Astrocyte (in vitro differentiated cells and primary cell): ENCODE results near the gene SEC16B. TPM values are rescaled to one million over a fixed set of nuclear protein-coding genes. Genes with fewer than 3 reads are reported as not detected.
A peak's percentile ranks its signal among the peaks of the same experiment; 100 is the strongest.

ENCODE experiments used
- DNase-seq: peaks from one replicate; pipeline ENCODE4 v3.0.0-alpha.2; 2010; ENCODE audit warnings: low read depth
- FAIRE-seq: peaks from 2 replicates; lab custom pipeline; 2011; peaks lifted over from hg19 to GRCh38; lab: Jason Lieb, UNC
- H2AFZ ChIP-seq: 2 replicates; pipeline ENCODE4 v1.6.0; 2012; ENCODE audit warnings: low read depth, low read length, inconsistent platforms
- H3K27ac ChIP-seq: 2 replicates; pipeline ENCODE4 v1.5.1; 2011; ENCODE audit warnings: low read depth, low read length, inconsistent platforms
- H3K27me3 ChIP-seq: 2 replicates; pipeline ENCODE4 v1.6.0; 2011; ENCODE audit warnings: low read length, inconsistent platforms; ENCODE audit not compliant: insufficient read depth
- H3K36me3 ChIP-seq: 2 replicates; pipeline ENCODE4 v1.5.1; 2011; ENCODE audit warnings: low read length, inconsistent platforms; ENCODE audit not compliant: insufficient read depth
- H3K4me1 ChIP-seq: 2 replicates; pipeline ENCODE4 v1.5.1; 2011; ENCODE audit warnings: low read length, inconsistent platforms; ENCODE audit not compliant: insufficient read depth
- H3K4me2 ChIP-seq: 2 replicates; pipeline ENCODE4 v1.6.0; 2012; ENCODE audit warnings: low read length, inconsistent platforms
- H3K4me3 ChIP-seq: 2 replicates; pipeline ENCODE4 v1.5.1; 2011; ENCODE audit warnings: low read depth, mild to moderate bottlenecking, low read length, inconsistent platforms; ENCODE audit not compliant: insufficient read depth
- H3K79me2 ChIP-seq: 2 replicates; pipeline ENCODE4 v1.6.0; 2012; ENCODE audit warnings: mild to moderate bottlenecking, low read length, inconsistent platforms; ENCODE audit not compliant: insufficient read depth
- H3K9ac ChIP-seq: 2 replicates; pipeline ENCODE4 v1.6.0; 2012; ENCODE audit warnings: mild to moderate bottlenecking, low read length, inconsistent platforms
- H3K9me3 ChIP-seq: 2 replicates; pipeline ENCODE4 v1.5.1; 2012; ENCODE audit warnings: low read depth, mild to moderate bottlenecking, low read length, inconsistent platforms; ENCODE audit not compliant: insufficient read depth
- H4K20me1 ChIP-seq: 2 replicates; pipeline ENCODE4 v1.6.0; 2012; ENCODE audit warnings: low read length, inconsistent platforms; ENCODE audit not compliant: insufficient read depth
- H3K27ac Mint-ChIP-seq: one replicate; pipeline ENCODE4 v1.8.0; 2021; ENCODE audit warnings: mild to moderate bottlenecking, mixed read lengths; ENCODE audit not compliant: unreplicated experiment
- H3K27me3 Mint-ChIP-seq: one replicate; pipeline ENCODE4 v1.8.0; 2021; ENCODE audit warnings: low read depth, mixed read lengths; ENCODE audit not compliant: unreplicated experiment
- H3K36me3 Mint-ChIP-seq: one replicate; pipeline ENCODE4 v1.8.0; 2021; ENCODE audit warnings: low read depth, mixed read lengths; ENCODE audit not compliant: unreplicated experiment
- H3K4me1 Mint-ChIP-seq: one replicate; pipeline ENCODE4 v1.8.0; 2021; ENCODE audit warnings: low read depth, mixed read lengths; ENCODE audit not compliant: unreplicated experiment
- H3K4me3 Mint-ChIP-seq: one replicate; pipeline ENCODE4 v1.8.0; 2021; ENCODE audit warnings: mild to moderate bottlenecking, moderate library complexity, mixed read lengths; ENCODE audit not compliant: unreplicated experiment
- H3K9me3 Mint-ChIP-seq: one replicate; pipeline ENCODE4 v1.8.0; 2021; ENCODE audit warnings: mild to moderate bottlenecking, mixed read lengths; ENCODE audit not compliant: unreplicated experiment
- CTCF ChIP-seq: IDR thresholded peaks from 2 replicates; pipeline ENCODE4 v1.5.1; 2011; ENCODE audit warnings: low read depth, mild to moderate bottlenecking, inconsistent platforms, low read length, moderate library complexity; ENCODE audit not compliant: insufficient read depth
- EZH2 ChIP-seq: IDR thresholded peaks from 2 replicates; pipeline ENCODE4 v1.6.1; 2012; ENCODE audit warnings: mild to moderate bottlenecking, low read length, inconsistent platforms; ENCODE audit not compliant: insufficient read depth
- total RNA-seq: library from RNA; stranded (reverse); gene quantifications from 2 replicates; pipeline ENCODE4 v1.2.1, GENCODE V29; 2021

The SEC16B gene
- total RNA-seq, 1 donor from 2014 or later, result 3.0 TPM

- H3K4me2 ChIP-seq, result peak overlapping the region; percentile 58
- H3K27ac ChIP-seq, result peak overlapping the region; percentile 76
- Mint-ChIP-seq H3K4me1 (peaks cover 22% of the 10 kb centered on the region), H3K4me3 (no peak overlapping the region), H3K27me3 (no peaks in the 10 kb centered on the region), H3K27ac (no peak overlapping the region), H3K9me3 (peaks cover 3% of the 10 kb centered on the region), H3K36me3 (no peaks in the 10 kb centered on the region)
- no peaks in the 10 kb centered on the region for H3K79me2 ChIP-seq
- H3K4me3 ChIP-seq, result no peak overlapping the region
- peak overlapping the region; percentile 20 for H3K9ac ChIP-seq
- DNase-seq, result peak; percentile 26
- TF ChIP-seq EZH2 (no peak), CTCF (no peak)
- no peaks in the 10 kb centered on the region for H3K27me3 ChIP-seq
- H3K9me3 ChIP-seq, result no peaks in the 10 kb centered on the region
- H4K20me1 ChIP-seq, result no peaks in the 10 kb centered on the region
- no peaks in the 10 kb centered on the region for H3K36me3 ChIP-seq
- H2AFZ ChIP-seq, result no peak overlapping the region
- H3K4me1 ChIP-seq, result peaks cover 23% of the 10 kb centered on the region
- FAIRE-seq, result no peak
Observed at GRCh38 chr1:177926201-177926600, 43.7 kb downstream of the SEC16B start.

GRCh38 chr1:177925006-177925405, 44.9 kb downstream of the SEC16B start:
- Mint-ChIP-seq H3K27me3 (peaks cover 7% of the 10 kb centered on the region), H3K4me3 (no peak overlapping the region), H3K9me3 (peaks cover 3% of the 10 kb centered on the region), H3K27ac (no peak overlapping the region), H3K36me3 (no peaks in the 10 kb centered on the region), H3K4me1 (peaks cover 22% of the 10 kb centered on the region)
- Histone ChIP-seq H3K9ac (no peak overlapping the region), H3K27me3 (peaks cover 3% of the 10 kb centered on the region), H3K27ac (no peak overlapping the region), H3K4me3 (no peak overlapping the region), H3K36me3 (no peaks in the 10 kb centered on the region), H2AFZ (no peak overlapping the region), H4K20me1 (no peaks in the 10 kb centered on the region), H3K4me2 (no peak overlapping the region), H3K79me2 (no peaks in the 10 kb centered on the region), H3K4me1 (peaks cover 23% of the 10 kb centered on the region), H3K9me3 (no peaks in the 10 kb centered on the region)
- FAIRE-seq, result no peak
- DNase-seq, result peak; percentile 83
- TF ChIP-seq EZH2 (no peak), CTCF (no peak)

DNA sequence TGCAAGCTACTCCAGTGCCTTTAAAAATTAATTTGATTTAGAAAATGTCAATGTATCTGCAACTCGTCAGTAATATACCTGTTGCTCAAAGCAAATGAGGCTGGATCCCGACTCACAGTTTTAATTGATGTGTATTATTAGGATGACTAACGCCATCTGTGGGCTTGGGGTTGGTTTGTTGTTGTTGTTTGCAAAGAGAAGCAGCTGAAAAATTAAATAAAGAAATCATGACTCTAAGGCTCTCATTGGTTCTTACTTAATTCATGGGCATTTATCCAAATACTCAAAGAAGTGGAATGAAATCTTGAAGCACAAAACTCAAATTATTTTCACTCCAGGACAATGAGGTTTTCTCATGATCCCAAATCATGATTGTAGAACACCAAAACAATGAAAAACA, 46.4 kb downstream of the SEC16B start:
- no peak overlapping the region for H3K9ac ChIP-seq
- TF ChIP-seq CTCF, result no peak
- TF ChIP-seq EZH2, result no peak

More for the DNA sequence above, 46.4 kb downstream of the SEC16B start:
- H3K4me2 ChIP-seq, result no peak overlapping the region
- H3K9me3 Mint-ChIP-seq, result peaks cover 3% of the 10 kb centered on the region
- H4K20me1 ChIP-seq, result no peaks in the 10 kb centered on the region
- H3K27me3 ChIP-seq, result peaks cover 3% of the 10 kb centered on the region
- peaks cover 11% of the 10 kb centered on the region for H3K27me3 Mint-ChIP-seq
- H3K4me3 ChIP-seq, result no peak overlapping the region
- no peak overlapping the region for H3K27ac ChIP-seq
- H3K79me2 ChIP-seq, result no peaks in the 10 kb centered on the region
- FAIRE-seq (no peak), DNase-seq (no peak)
- H3K4me1 Mint-ChIP-seq, result peaks cover 22% of the 10 kb centered on the region
- no peaks in the 10 kb centered on the region for H3K36me3 Mint-ChIP-seq
- H3K27ac Mint-ChIP-seq, result no peak overlapping the region
- H3K4me1 ChIP-seq, result peaks cover 23% of the 10 kb centered on the region
- no peaks in the 10 kb centered on the region for H3K9me3 ChIP-seq
- H3K36me3 ChIP-seq, result no peaks in the 10 kb centered on the region
- H3K4me3 Mint-ChIP-seq, result no peak overlapping the region
- H2AFZ ChIP-seq, result no peak overlapping the region
